Measurements from ENCODE around the gene CSPG4.

- TF ChIP-seq EZH2 (IDR thresholded peaks at IDR 0.05; ENCODE audit: borderline replicate concordance, control insufficient read depth, low read depth, low read length) (no peak), POLR2A (IDR thresholded peaks at IDR 0.05; ENCODE audit: low read depth, low read length) (no peak), MYC (IDR thresholded peaks at IDR 0.05; ENCODE audit: insufficient read depth, insufficient read length, insufficient replicate concordance, low read length, severe bottlenecking) (no peak), CTCF (IDR thresholded peaks at IDR 0.05 in 2 of 3, conservative IDR thresholded peaks at IDR 0.05 in 1 of 3; ENCODE audit: control insufficient read depth in 2 of 3, extremely low read depth in 1 of 3, insufficient read depth in 1 of 3, low read depth in 3 of 3, low read length in 3 of 3) (no peak), NRF1 (conservative IDR thresholded peaks at IDR 0.05; ENCODE audit: low read depth, low read length) (no peak), MLLT1 (IDR thresholded peaks at IDR 0.05) (0 out of 2 replicates have a peak, but pooled peaks have one; percentile 44), JUNB (IDR thresholded peaks at IDR 0.05) (no peak), SMC3 (IDR thresholded peaks at IDR 0.05; ENCODE audit: borderline replicate concordance, low read length) (no peak), CBX5 (IDR thresholded peaks at IDR 0.05; ENCODE audit: low read depth) (no peak)
Measured at GRCh38 chr15:75705854-75706681, 6.6 kb downstream of the CSPG4 start.
